Keratinocyte (primary cell): ENCODE measurements around the gene EZH1.

Experiments used
- CTCF ChIP-seq, 3 experiments: IDR thresholded peaks in 1 of 3; conservative IDR thresholded peaks in 1 of 3; optimal IDR thresholded peaks in 1 of 3; 2 replicates in 2 of 3; 3 replicates in 1 of 3; pipeline versions ENCODE3 to v1.5.1; 2011; ENCODE audit warnings: low read length in 3 of 3, mild to moderate bottlenecking in 3 of 3, moderate library complexity in 2 of 3, control low read depth in 1 of 3, inconsistent platforms in 1 of 3; ENCODE audit not compliant: insufficient read depth in 2 of 3; ENCODE audit errors: extremely low read depth in 1 of 3
- EZH2 ChIP-seq: IDR thresholded peaks from one replicate; pipeline ENCODE4 v1.6.1; 2012; ENCODE audit warnings: inconsistent platforms, mild to moderate bottlenecking, low read length, moderate library complexity

GRCh38 chr17:42754782-42755181, 9.9 kb upstream of the EZH1 start:
- TF ChIP-seq CTCF (optimal IDR thresholded peaks at IDR 0.05 in 1 of 3, IDR thresholded peaks at IDR 0.05 in 1 of 3, conservative IDR thresholded peaks at IDR 0.05 in 1 of 3; ENCODE audit: extremely low read depth in 1 of 3, insufficient read depth in 2 of 3, low read length in 3 of 3) = no peak
- TF ChIP-seq EZH2 = no peak
